Activated T-helper 1 cell treated with anti-CD3 and anti-CD28 coated beads, Interleukin-2, amount 50 U/mL, for 16 hours (primary cell): ENCODE data around the gene TMEM181.

ENCODE experiments used
- DNase-seq, 2 donors: peaks; one replicate each; pipeline ENCODE4 v3.0.0-alpha.2; 2020; ENCODE audit warnings: low read depth in 1 of 2, low spot score in 1 of 2

Gene TMEM181

DNA sequence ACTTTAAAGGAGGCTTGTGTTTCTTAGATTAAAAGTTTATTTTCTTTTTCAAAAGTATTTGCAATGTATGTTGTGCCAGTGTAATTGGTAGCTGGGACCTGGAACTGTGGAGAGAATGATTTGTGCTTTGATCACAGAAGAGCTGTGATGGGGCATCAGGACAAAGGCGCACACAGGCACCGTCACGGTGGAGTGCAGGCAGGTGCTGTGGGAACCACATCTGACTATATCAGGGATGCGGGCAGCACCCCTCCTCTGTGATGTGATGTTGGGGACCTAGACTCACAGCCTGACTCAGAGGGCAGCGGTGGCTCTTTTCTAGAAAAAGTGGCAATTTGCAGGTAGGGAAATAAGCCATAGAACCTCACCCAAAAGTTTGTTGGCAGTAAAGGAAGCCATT, 124.4 kb downstream of the TMEM181 start:
- DNase-seq, result no peak

DNA sequence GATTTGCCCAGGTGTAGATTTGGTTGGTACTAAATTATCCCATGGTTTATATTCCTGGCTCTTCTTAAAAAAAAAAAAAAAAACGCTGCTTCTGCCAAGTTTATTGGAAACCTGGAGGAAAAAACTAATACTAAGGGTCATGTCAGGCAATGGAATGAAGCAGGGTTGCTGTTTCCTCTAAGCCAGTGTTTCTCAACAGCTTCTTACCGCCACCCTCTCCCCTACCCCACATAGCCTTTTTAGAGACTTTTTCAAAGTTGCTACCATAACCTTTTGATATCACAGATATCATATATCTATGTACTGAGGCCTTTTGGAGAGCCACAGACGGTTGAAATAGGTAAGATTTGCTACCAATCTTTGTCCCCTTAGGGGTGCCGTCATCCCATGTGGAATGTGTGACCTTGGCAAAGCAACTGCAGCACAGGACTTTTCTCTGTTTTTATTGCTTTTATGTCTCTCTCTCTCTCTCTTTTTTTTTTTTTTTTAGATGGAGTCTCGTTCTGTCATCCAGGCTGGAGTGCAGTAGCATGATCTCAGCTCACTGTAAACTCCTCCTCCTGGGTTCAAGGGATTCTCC, 124.9 kb downstream of the TMEM181 start:
- DNase-seq, result no peak
